ENCODE data around the gene ACTL7A. TPM values are rescaled to one million over a fixed set of nuclear protein-coding genes. Genes with fewer than 3 reads are reported as not detected.

The ACTL7A gene
- total RNA-seq, 6 experiments from 2014 or later = not detected

DNA sequence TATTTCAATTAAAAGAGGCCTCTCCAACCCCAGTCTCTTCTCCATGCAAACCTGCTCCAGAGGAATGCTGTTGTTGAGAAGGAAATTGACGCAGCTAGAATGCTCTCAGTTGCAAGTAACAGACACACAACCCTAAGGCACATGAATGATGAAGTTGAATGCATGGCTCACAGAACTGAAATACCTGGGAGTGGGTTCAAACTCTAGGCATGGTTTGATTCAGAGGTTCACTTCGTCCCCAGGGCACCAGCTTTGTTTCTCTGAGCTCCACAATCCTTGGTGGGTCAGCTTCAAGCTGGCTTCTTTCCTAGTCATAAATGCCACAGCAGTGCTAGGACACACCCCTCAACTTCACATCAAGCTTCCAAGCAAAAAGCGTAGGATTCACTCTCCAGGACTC lies 10.9 kb upstream of the ACTL7A start:
- H3K4me3 ChIP-seq = no peak overlapping the region
- no peaks in the 10 kb centered on the region for H3K27me3 ChIP-seq
- no peaks in the 10 kb centered on the region for H3K36me3 ChIP-seq
- intact Hi-C loops (cut with DNase I) = no loop called here
- ATAC-seq (no peak), DNase-seq (no peak)
- H3K9me3 ChIP-seq = no peaks in the 10 kb centered on the region
- H3K4me1 ChIP-seq = peaks cover 0 to 7% (median 0%) of the 10 kb centered on the region in 4 donors
- no peak for TF ChIP-seq POLR2A (IDR thresholded peaks at IDR 0.05)
- TF ChIP-seq, protein P1, sequence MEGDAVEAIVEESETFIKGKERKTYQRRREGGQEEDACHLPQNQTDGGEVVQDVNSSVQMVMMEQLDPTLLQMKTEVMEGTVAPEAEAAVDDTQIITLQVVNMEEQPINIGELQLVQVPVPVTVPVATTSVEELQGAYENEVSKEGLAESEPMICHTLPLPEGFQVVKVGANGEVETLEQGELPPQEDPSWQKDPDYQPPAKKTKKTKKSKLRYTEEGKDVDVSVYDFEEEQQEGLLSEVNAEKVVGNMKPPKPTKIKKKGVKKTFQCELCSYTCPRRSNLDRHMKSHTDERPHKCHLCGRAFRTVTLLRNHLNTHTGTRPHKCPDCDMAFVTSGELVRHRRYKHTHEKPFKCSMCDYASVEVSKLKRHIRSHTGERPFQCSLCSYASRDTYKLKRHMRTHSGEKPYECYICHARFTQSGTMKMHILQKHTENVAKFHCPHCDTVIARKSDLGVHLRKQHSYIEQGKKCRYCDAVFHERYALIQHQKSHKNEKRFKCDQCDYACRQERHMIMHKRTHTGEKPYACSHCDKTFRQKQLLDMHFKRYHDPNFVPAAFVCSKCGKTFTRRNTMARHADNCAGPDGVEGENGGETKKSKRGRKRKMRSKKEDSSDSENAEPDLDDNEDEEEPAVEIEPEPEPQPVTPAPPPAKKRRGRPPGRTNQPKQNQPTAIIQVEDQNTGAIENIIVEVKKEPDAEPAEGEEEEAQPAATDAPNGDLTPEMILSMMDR (IDR thresholded peaks at IDR 0.05) = no peak
- 75% methylated on average over 3 of the region's 3 CpGs for WGBS (ENCODE audit: insufficient coverage, low coverage, low lambda C conversion rate, missing lambda C conversion rate)
- H3K27ac ChIP-seq = peak overlapping the region in 1 of 3 donors; percentile 24

DNA sequence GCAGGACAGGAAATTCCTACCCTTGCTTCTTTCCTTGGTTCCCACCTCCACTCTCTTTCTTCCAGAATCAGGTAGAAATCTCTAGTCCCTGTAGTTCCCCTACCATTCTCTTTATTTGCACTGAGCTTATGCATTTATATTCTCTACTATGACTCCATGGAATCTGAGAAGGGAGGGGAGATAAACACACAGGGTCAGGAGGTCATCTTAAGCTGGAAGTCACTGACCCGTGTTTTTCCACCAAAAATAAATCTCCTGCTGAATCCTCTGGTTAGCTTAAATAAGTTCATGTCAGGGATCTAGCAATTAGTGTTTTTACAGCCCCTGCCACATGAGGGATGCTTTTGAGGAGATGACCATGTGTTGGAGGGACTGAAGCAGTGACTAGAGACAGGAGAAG lies 10.0 kb upstream of the ACTL7A start:
- no peak overlapping the region for H3K4me3 ChIP-seq
- TF ChIP-seq POLR2A (IDR thresholded peaks at IDR 0.05) = no peak
- TF ChIP-seq, protein P1 (IDR thresholded peaks at IDR 0.05) = no peak
- WGBS (ENCODE audit: insufficient coverage, low coverage, low lambda C conversion rate, missing lambda C conversion rate) = 6% methylated on average over 1 of the region's 1 CpG
- no peaks in the 10 kb centered on the region for H3K9me3 ChIP-seq
- peaks cover 0 to 7% (median 0%) of the 10 kb centered on the region in 4 donors for H3K4me1 ChIP-seq
- H3K27me3 ChIP-seq = no peaks in the 10 kb centered on the region
- H3K36me3 ChIP-seq = no peaks in the 10 kb centered on the region
- no peak for DNase-seq
- peak overlapping the region in 1 of 3 donors; percentile 24 for H3K27ac ChIP-seq
- intact Hi-C loops (cut with DNase I) = no loop called here
- peak; percentile 27 to 78 (median 56) for ATAC-seq

DNA sequence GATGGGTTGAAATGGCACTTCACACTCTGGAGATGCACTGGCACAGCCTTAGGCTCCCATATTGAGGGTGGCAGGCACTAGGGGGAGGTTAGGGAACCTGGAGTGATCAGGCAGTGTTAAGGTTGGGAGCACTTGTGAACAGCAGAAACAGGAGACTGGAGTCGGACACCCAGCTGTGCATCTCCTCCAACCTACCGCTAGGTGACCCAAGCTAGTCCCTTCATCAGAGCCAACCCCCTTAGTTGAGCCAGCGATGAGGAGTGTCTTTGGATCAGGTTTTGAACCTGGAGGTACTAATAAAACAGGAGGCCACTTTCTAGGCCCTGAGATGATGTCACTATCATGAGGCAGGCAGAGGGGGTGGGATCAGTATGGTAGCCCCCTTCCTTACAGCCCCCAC lies 8.0 kb upstream of the ACTL7A start:
- no peak overlapping the region for H3K4me3 ChIP-seq
- peaks cover 0 to 7% (median 0%) of the 10 kb centered on the region in 4 donors for H3K4me1 ChIP-seq
- no peaks in the 10 kb centered on the region for H3K36me3 ChIP-seq
- no peak for DNase-seq
- H3K27me3 ChIP-seq = no peaks in the 10 kb centered on the region
- ATAC-seq = no peak
- no CpG with 5 or more reads among the region's 3 CpGs for WGBS (ENCODE audit: insufficient coverage, low coverage, low lambda C conversion rate, missing lambda C conversion rate)
- no peak overlapping the region for H3K27ac ChIP-seq
- TF ChIP-seq POLR2A (IDR thresholded peaks at IDR 0.05) = no peak
- TF ChIP-seq, protein P1 (IDR thresholded peaks at IDR 0.05) = no peak
- intact Hi-C loops (cut with DNase I) = no loop called here
- H3K9me3 ChIP-seq = no peaks in the 10 kb centered on the region

DNA sequence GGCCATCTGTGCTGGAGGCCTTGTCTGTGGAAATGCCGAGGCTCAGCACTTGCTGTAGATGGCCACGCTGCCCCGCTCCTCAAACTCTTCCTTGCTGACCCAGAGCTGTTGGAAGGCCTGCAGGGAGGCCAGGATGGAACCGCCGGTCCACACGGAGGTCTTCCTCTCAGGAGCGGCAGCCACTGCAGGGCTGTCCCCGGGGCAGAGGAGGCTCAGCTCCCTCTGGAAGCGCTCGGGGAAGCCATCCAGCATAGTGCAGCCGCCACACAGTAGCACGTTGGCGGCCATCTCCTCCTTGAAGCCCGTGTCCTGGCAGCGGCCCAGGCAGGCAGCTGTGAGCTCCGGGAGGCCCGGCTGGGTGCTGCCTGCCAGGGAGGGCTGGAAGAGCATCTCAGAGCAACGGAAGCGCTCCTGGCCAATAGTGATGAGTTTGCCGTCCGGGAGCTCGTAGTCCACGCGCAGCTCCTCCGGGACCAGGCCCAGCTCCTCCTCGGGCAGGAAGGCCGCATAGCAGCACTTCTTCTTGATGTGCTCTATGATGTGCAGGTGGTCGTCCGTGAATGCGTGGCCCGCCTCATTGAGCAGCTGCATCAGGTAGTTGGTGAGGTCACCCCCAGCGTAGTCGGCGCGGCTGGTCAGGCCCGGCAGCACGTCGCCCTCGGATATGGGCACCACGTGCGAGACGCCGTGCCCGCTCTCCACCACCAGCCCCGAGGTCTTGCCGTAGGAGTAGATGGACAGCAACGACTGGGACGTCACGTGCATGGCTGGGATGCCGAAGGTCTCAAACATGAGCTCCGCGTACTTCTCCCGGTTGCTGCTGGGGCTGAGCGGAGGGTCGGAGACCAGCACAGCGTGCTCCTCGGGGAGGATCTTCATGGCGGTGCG lies 7.2 kb upstream of the ACTL7A start:
- ATAC-seq (no peak), DNase-seq (no peak)
- Histone ChIP-seq H3K27me3 (no peaks in the 10 kb centered on the region), H3K36me3 (no peaks in the 10 kb centered on the region), H3K4me1 (peaks cover 0 to 7% (median 0%) of the 10 kb centered on the region in 4 donors), H3K9me3 (no peaks in the 10 kb centered on the region), H3K27ac (no peak overlapping the region), H3K4me3 (no peak overlapping the region)
- TF ChIP-seq, protein P1 (IDR thresholded peaks at IDR 0.05) = no peak
- TF ChIP-seq POLR2A (IDR thresholded peaks at IDR 0.05) = no peak
- WGBS (ENCODE audit: insufficient coverage, low coverage, low lambda C conversion rate, missing lambda C conversion rate) = 90% methylated on average over 2 of the region's 59 CpGs
- intact Hi-C loops (cut with DNase I) = no loop called here
